Measurements from ENCODE around the gene NOP56.
A peak's percentile ranks its signal among the peaks of the same experiment; 100 is the strongest.

Gene NOP56

DNA sequence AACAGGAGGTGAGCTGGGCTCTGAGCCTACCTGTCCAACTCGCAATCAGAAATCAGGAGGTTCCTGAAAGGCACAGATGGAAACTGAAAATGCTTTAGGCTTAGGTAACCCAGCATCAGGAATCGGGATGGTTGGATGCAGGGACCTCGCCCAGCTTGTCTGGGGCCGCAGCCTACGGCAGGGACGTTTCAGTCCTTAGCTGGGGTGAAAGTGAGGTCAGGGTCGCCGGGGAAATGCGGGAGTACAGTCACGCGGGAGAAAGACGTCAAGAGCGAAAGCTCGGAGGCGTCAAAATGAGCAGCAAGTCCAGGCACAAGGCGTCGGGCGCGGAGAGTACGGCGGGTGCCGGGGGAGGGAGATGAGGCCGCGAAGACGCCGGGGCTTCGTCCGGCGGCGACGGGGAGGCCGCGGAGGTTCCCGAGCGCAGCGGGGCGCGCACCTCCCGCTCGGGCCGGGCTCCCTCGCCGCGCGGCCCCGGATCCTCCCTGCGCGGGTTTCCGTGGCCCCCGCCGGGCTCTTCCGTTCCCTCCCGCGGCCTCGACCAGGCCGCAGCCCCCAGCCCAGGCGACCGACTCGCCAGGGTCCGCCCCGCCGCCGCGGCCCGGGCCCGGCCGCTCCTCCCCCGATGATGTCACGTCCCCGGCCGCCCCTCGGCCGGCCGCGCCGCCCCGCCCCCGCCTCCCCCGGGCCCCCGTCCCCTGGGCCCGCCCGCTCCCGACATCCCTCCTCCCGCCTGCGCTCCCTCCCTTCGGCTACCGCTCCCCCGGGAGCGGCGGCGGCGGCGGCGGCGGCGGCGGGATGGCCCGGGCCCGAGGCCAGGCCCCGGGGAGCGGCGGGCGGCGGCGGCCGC lies 39.8 kb downstream of the NOP56 start, which contains the start of gene EBF4:
TSS of gene EBF4 (plus strand) at position 745 of the 850 bp plus-strand sequence. CDS start 866 bp downstream, outside the sequence.
- ATAC-seq (ENCODE audit: insufficient read depth, low read depth) (no peak), DNase-seq (no peak)
- TF ChIP-seq, protein P1, sequence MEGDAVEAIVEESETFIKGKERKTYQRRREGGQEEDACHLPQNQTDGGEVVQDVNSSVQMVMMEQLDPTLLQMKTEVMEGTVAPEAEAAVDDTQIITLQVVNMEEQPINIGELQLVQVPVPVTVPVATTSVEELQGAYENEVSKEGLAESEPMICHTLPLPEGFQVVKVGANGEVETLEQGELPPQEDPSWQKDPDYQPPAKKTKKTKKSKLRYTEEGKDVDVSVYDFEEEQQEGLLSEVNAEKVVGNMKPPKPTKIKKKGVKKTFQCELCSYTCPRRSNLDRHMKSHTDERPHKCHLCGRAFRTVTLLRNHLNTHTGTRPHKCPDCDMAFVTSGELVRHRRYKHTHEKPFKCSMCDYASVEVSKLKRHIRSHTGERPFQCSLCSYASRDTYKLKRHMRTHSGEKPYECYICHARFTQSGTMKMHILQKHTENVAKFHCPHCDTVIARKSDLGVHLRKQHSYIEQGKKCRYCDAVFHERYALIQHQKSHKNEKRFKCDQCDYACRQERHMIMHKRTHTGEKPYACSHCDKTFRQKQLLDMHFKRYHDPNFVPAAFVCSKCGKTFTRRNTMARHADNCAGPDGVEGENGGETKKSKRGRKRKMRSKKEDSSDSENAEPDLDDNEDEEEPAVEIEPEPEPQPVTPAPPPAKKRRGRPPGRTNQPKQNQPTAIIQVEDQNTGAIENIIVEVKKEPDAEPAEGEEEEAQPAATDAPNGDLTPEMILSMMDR (IDR thresholded peaks at IDR 0.05; ENCODE audit: borderline replicate concordance, extremely low read depth, low read length, poor library complexity, severe bottlenecking), result no peak
- Histone ChIP-seq H3K27me3 (ENCODE audit: insufficient read depth, low read length, poor library complexity) (peaks cover 49% of the 10 kb centered on the region), H3K4me3 (ENCODE audit: low read depth in 1 of 2, low read length in 2 of 2) (no peak within 1 kb of the TSS), H3K4me1 (ENCODE audit: insufficient read depth, low read length) (no peaks in the 10 kb centered on the region), H2AFZ (ENCODE audit: low read depth, low read length) (no peak within 1 kb of the TSS), H3K4me2 (ENCODE audit: insufficient read depth, low read length) (no peak within 1 kb of the TSS), H4K20me1 (ENCODE audit: insufficient read depth, low read length) (peaks cover 2% of the 10 kb centered on the region; the same call in 1 of the 2 replicates), H3K9me3 (ENCODE audit: insufficient read depth, low read length, severe bottlenecking) (no peaks in the 10 kb centered on the region), H3K9ac (ENCODE audit: low read depth, low read length) (no peak within 1 kb of the TSS), H3K36me3 (ENCODE audit: insufficient read depth, low read length) (no peaks in the 10 kb centered on the region), H3K79me2 (ENCODE audit: insufficient read depth, low read length) (no peaks in the 10 kb centered on the region), H3K27ac (ENCODE audit: low read length) (no peak within 1 kb of the TSS)

DNA sequence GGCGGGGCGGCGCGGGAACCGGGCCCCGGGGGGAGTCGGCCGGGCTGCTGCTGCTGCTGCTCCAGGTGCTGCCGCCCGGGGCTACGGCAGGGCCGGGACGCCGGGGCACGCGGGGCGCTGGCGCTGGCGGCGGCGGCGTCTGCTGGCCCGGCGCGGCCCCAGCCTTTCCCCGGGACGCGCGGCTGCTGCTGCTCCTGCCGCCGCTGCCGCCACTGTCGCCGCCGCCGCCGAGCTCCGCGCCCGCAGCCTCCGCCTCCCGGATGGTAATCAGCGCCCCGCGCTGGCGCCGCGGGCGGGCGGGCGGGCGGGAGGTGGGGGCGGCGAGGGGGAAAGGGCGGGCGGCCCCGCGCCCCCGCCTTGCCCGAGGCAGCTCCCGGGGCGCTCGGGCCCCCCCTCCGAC lies 40.5 kb downstream of the NOP56 start:
- Histone ChIP-seq H3K4me2 (ENCODE audit: insufficient read depth, low read length) (no peak overlapping the region), H3K27me3 (ENCODE audit: insufficient read depth, low read length, poor library complexity) (peaks cover 49% of the 10 kb centered on the region), H3K27ac (ENCODE audit: low read length) (no peak overlapping the region), H3K4me3 (ENCODE audit: low read depth in 1 of 2, low read length in 2 of 2) (no peak overlapping the region), H4K20me1 (ENCODE audit: insufficient read depth, low read length) (no peaks in the 10 kb centered on the region), H3K9me3 (ENCODE audit: insufficient read depth, low read length, severe bottlenecking) (no peaks in the 10 kb centered on the region), H3K9ac (ENCODE audit: low read depth, low read length) (no peak overlapping the region), H2AFZ (ENCODE audit: low read depth, low read length) (no peak overlapping the region), H3K36me3 (ENCODE audit: insufficient read depth, low read length) (no peaks in the 10 kb centered on the region), H3K4me1 (ENCODE audit: insufficient read depth, low read length) (no peaks in the 10 kb centered on the region), H3K79me2 (ENCODE audit: insufficient read depth, low read length) (no peaks in the 10 kb centered on the region)
- no peak for DNase-seq
- ATAC-seq (ENCODE audit: insufficient read depth, low read depth), result peak; percentile 35; the same call in 2 of the 3 replicates
- TF ChIP-seq, protein P1 (IDR thresholded peaks at IDR 0.05; ENCODE audit: borderline replicate concordance, extremely low read depth, low read length, poor library complexity, severe bottlenecking), result no peak
- TF ChIP-seq EZH2 (IDR thresholded peaks at IDR 0.05; ENCODE audit: borderline replicate concordance, low read depth, low read length, severe bottlenecking), result no peak

DNA sequence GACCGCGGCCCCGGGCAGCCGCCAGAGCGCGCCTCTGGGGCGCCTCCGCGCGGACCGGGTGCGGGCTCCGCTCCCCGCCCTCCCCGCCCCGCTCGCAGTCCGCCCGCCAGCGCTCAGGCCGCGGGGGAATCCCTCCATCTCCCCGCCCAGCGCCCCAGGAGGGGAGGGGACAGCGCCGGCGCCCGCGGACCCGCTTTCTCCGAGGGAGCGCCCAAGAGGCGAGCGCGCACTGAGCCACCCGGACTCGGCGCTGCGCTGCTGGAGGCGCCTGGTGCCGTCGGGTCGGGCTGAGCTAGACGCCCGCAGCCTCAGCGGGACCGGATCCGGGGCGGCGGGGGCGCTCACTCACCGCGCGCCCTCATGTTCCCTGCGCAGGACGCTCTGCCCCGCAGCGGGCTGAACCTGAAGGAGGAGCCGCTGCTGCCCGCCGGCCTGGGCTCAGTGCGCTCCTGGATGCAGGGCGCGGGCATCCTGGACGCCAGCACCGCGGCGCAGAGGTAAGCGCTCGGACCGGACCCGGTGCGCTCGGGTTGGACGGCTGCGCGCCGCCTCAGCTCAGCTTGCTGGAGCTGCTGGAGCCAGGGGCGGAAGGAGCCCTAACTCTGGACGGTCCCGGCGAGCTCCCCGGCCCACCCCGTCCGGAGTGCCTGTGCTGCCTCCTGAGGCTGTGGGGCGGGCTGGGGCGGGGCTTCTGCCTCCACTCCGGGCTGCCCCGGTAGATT lies 41.0 kb downstream of the NOP56 start:
- no peak overlapping the region for H2AFZ ChIP-seq (ENCODE audit: low read depth, low read length)
- no peaks in the 10 kb centered on the region for H3K36me3 ChIP-seq (ENCODE audit: insufficient read depth, low read length)
- no peaks in the 10 kb centered on the region for H3K4me1 ChIP-seq (ENCODE audit: insufficient read depth, low read length)
- H3K27me3 ChIP-seq (ENCODE audit: insufficient read depth, low read length, poor library complexity), result peaks cover 49% of the 10 kb centered on the region
- DNase-seq, result no peak
- no peaks in the 10 kb centered on the region for H3K79me2 ChIP-seq (ENCODE audit: insufficient read depth, low read length)
- peak; percentile 5; the same call in 1 of the 3 replicates for ATAC-seq (ENCODE audit: insufficient read depth, low read depth)
- H4K20me1 ChIP-seq (ENCODE audit: insufficient read depth, low read length), result no peaks in the 10 kb centered on the region
- H3K9me3 ChIP-seq (ENCODE audit: insufficient read depth, low read length, severe bottlenecking), result no peaks in the 10 kb centered on the region
- H3K4me3 ChIP-seq (ENCODE audit: low read depth in 1 of 2, low read length in 2 of 2), result no peak overlapping the region
- no peak for TF ChIP-seq EZH2 (IDR thresholded peaks at IDR 0.05; ENCODE audit: borderline replicate concordance, low read depth, low read length, severe bottlenecking)
- TF ChIP-seq, protein P1 (IDR thresholded peaks at IDR 0.05; ENCODE audit: borderline replicate concordance, extremely low read depth, low read length, poor library complexity, severe bottlenecking), result no peak
- no peak overlapping the region for H3K4me2 ChIP-seq (ENCODE audit: insufficient read depth, low read length)
- H3K27ac ChIP-seq (ENCODE audit: low read length), result no peak overlapping the region
- H3K9ac ChIP-seq (ENCODE audit: low read depth, low read length), result no peak overlapping the region
